Stimulated activated CD4-positive, alpha-beta T cell treated with anti-CD3 and anti-CD28 coated beads, TNF-alpha, amount 100 ng/mL, for 48 hours (primary cell): ENCODE measurements around the gene LRRC8E.
A peak's percentile ranks its signal among the peaks of the same experiment; 100 is the strongest.

Source experiments
- DNase-seq, 3 donors: peaks; one replicate each; pipeline ENCODE4 v3.0.0-alpha.2; 2020; ENCODE audit warnings: low read depth in 3 of 3

Gene LRRC8E

GRCh38 chr19:7888145-7888825 lies at the start of gene LRRC8E:
Gene LRRC8E, plus strand, starts transcription at chr19:7888510. Its CDS starts 7,094 bp downstream, at chr19:7895604.
- no peak for DNase-seq

GRCh38 chr19:7839476-7839875 lies 48.8 kb upstream of the LRRC8E start:
- DNase-seq = no peak

GRCh38 chr19:7840629-7841028 lies 47.7 kb upstream of the LRRC8E start:
- DNase-seq = no peak

- no peak for DNase-seq
Observed at GRCh38 chr19:7841751-7842660, 46.3 kb upstream of the LRRC8E start.

- DNase-seq = no peak
Observed at GRCh38 chr19:7842661-7843294, 45.5 kb upstream of the LRRC8E start.

GRCh38 chr19:7843521-7843920 lies 44.8 kb upstream of the LRRC8E start:
- DNase-seq = no peak

GRCh38 chr19:7844405-7844804 lies 43.9 kb upstream of the LRRC8E start:
- DNase-seq = no peak

GRCh38 chr19:7844951-7845350 lies 43.4 kb upstream of the LRRC8E start:
- DNase-seq = no peak

GRCh38 chr19:7845390-7846154 lies 42.7 kb upstream of the LRRC8E start:
- no peak for DNase-seq

- no peak for DNase-seq
Observed at GRCh38 chr19:7846155-7846646, 42.1 kb upstream of the LRRC8E start.

- DNase-seq = no peak
Observed at GRCh38 chr19:7847664-7848063, 40.6 kb upstream of the LRRC8E start.

GRCh38 chr19:7848779-7849457 lies 39.4 kb upstream of the LRRC8E start:
- no peak for DNase-seq

- no peak for DNase-seq
Observed at GRCh38 chr19:7849631-7849999, 38.7 kb upstream of the LRRC8E start.

- no peak for DNase-seq
Observed at GRCh38 chr19:7850000-7850813, 38.1 kb upstream of the LRRC8E start.

- DNase-seq = no peak
Observed at GRCh38 chr19:7850945-7851622, 37.2 kb upstream of the LRRC8E start.

GRCh38 chr19:7851623-7852500 lies 36.4 kb upstream of the LRRC8E start:
- no peak for DNase-seq

- peak in 2 of 3 donors; percentile 48 to 62 for DNase-seq
Observed at GRCh38 chr19:7852851-7853769, 35.2 kb upstream of the LRRC8E start.

- DNase-seq = no peak
Observed at GRCh38 chr19:7853770-7854128, 34.6 kb upstream of the LRRC8E start.
